HT1080 (cell line): Measurements from ENCODE around the gene RAB3A. TPM values are rescaled to one million over a fixed set of nuclear protein-coding genes. Genes with fewer than 3 reads are reported as not detected.

ENCODE experiments used
- DNase-seq: peaks from one replicate; pipeline ENCODE4 v3.0.0-alpha.2; 2015; ENCODE audit warnings: low read depth
- small RNA-seq: library from RNA; depleted of rRNA; stranded (forward); fragments of <200 nt; gene quantifications from one replicate; pipeline ENCODE3, GENCODE V24; 2014
- total RNA-seq: library from RNA; depleted of rRNA; stranded (reverse); fragments of >200 nt; shearing (Covaris generic); gene quantifications from 2 replicates; pipeline ENCODE4 v1.2.3, GENCODE V29; 2014; rRNA removed

RAB3A gene
- total RNA-seq, 1 experiment from 2014 or later, result 2.4 TPM

- peak; percentile 97 for DNase-seq
Measured at GRCh38 chr19:18152817-18153555, 50.9 kb downstream of the RAB3A start, which contains the start of gene PIK3R2. TSS of gene PIK3R2 (plus strand) at chr19:18153163. CDS start at chr19:18155880, 2,717 bp downstream.

DNA sequence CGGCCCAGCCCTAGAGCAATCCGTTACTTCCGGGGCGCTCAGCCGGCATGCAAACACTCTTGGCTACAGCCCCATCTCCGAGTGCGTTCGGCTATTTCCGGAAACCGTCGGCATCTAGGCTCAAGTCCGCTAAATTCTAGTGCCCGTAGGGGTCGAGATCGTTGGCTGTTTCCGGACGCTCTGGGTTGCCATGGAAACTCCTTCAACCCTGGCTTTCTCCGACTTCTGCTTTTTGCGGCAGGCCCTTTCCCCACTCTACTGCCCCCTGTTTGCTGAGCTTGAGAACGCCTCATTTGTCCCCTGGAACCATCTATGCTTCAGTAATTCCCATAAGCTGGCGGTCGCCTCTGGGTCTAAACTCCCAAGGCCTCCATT lies 51.4 kb downstream of the RAB3A start:
- DNase-seq, result peak; percentile 97

GRCh38 chr19:18150776-18151624 lies 52.8 kb downstream of the RAB3A start:
- no peak for DNase-seq

DNA sequence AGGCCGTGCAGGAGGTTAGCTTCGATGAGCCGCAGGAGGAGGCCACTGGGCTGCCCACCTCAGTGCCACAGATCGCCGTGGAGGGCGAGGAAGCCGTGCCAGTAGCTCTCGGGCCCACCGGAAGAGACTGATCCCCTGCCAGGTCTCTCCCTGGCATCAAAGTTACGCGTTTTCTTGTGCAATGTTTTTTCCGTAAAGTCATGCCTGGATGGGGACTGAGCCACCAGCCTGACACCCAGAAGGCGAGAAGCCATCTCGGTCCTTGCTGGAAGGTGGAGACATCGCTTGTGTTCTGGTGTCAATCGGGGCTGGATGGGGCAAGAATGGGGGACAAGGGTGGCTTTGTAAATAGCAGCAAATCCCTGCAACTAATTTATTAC lies 54.3 kb downstream of the RAB3A start:
- no peak for DNase-seq

DNA sequence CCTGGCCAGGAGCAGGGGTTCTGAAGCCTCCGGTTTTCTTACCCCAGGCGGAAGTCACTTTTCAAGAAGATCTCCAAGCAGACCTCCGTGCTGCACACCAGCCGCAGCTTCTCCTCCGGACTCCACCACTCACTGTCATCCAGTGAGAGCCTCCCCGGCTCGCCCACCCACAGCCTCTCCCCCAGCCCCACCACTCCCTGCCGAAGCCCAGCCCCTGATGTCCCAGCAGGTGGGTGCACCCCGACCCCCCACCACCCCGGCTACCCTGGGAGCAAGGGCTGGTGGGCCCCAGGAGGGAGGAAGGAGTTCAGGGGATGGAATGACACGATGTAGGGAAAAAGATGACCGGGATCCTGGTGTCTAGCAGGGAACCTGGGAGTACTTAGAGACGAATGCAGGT lies 56.4 kb downstream of the RAB3A start:
- no peak for DNase-seq

Small RNA genes within 50 kb of the gene (small RNA-seq; reads per million reads assigned to genes)
- not detected for gene IFI30

Other genes with a start within 250 kb of the RAB3A start
- not detected in 2 replicates for gene KCNN1, start 236.9 kb downstream of the RAB3A start, total RNA-seq
- gene ARRDC2, start 195.9 kb downstream of the RAB3A start, total RNA-seq, result 8.7 and 10.3 TPM in 2 replicates
- 0.13 and 1.0 TPM in 2 replicates for gene IL12RB1, start 117.1 kb downstream of the RAB3A start, total RNA-seq
- 1.4 and 2.3 TPM in 2 replicates for gene MAST3, start 106.3 kb downstream of the RAB3A start, total RNA-seq
- 17.5 and 21.1 TPM in 2 replicates for gene PIK3R2, start 50.9 kb downstream of the RAB3A start, total RNA-seq
- 1.5 and 2.3 TPM in 2 replicates for gene IFI30, start 30.2 kb downstream of the RAB3A start, total RNA-seq
- gene MPV17L2, start 10.8 kb downstream of the RAB3A start, total RNA-seq, result 17.0 and 23.4 TPM in 2 replicates
- 0.13 TPM in 1 of 2 replicates, not detected in the other for gene PDE4C, start 22.4 kb upstream of the RAB3A start, total RNA-seq
- gene IQCN, start 70.4 kb upstream of the RAB3A start, total RNA-seq, result not detected in 2 replicates
- gene JUND, start 77.6 kb upstream of the RAB3A start, total RNA-seq, result 55.4 and 64.5 TPM in 2 replicates
- gene LSM4, start 119.0 kb upstream of the RAB3A start, total RNA-seq, result 456 and 535 TPM in 2 replicates
- 9.1 and 20.9 TPM in 2 replicates for gene PGPEP1, start 136.6 kb upstream of the RAB3A start, total RNA-seq
- 97.3 and 120 TPM in 2 replicates for gene GDF15, start 182.1 kb upstream of the RAB3A start, total RNA-seq
- not detected in 2 replicates for gene LRRC25, start 193.6 kb upstream of the RAB3A start, total RNA-seq
- 108 and 118 TPM in 2 replicates for gene SSBP4, start 215.4 kb upstream of the RAB3A start, total RNA-seq
- 1.3 and 2.1 TPM in 2 replicates for gene ISYNA1, start 234.1 kb upstream of the RAB3A start, total RNA-seq